GM13976 (cell line): ENCODE measurements around the gene MINPP1.

Source experiments
- DNase-seq: peaks from one replicate; pipeline ENCODE4 v3.0.0; 2012; ENCODE audit warnings: low spot score
- CTCF ChIP-seq: IDR thresholded peaks from 2 replicates; pipeline ENCODE4 v1.5.1; 2012; ENCODE audit warnings: borderline replicate concordance, mild to moderate bottlenecking; ENCODE audit not compliant: insufficient read depth; ENCODE audit errors: extremely low read depth, missing control alignments, control extremely low read depth
- in situ Hi-C: fragments of 300-500 bp; cut with MboI; formaldehyde crosslinking; loops from one replicate; pipeline ENCODE4 v1.12.0; 2022; ENCODE audit warnings: low sequenced_read_pairs, mixed read lengths, inconsistent platforms; ENCODE audit not compliant: unreplicated experiment

Gene MINPP1

GRCh38 chr10:87565010-87565409, 60.3 kb downstream of the MINPP1 start:
- TF ChIP-seq CTCF, result no peak
- in situ Hi-C loops, result no loop called here
- DNase-seq, result no peak

GRCh38 chr10:87575851-87576250, 71.2 kb downstream of the MINPP1 start:
- no peak for DNase-seq
- TF ChIP-seq CTCF, result no peak

GRCh38 chr10:87578160-87578841, 73.6 kb downstream of the MINPP1 start:
- in situ Hi-C loops, result no loop called here

More at GRCh38 chr10:87575851-87576250, 71.2 kb downstream of the MINPP1 start:
- in situ Hi-C loops, result no loop called here

GRCh38 chr10:87578842-87579401, 74.2 kb downstream of the MINPP1 start:
- TF ChIP-seq CTCF, result no peak
- in situ Hi-C loops, result no loop called here
- no peak for DNase-seq

More at GRCh38 chr10:87578160-87578841, 73.6 kb downstream of the MINPP1 start:
- no peak for DNase-seq
- TF ChIP-seq CTCF, result no peak

GRCh38 chr10:87579563-87579962, 74.9 kb downstream of the MINPP1 start:
- DNase-seq, result no peak
- TF ChIP-seq CTCF, result no peak
- in situ Hi-C loops, result no loop called here

GRCh38 chr10:87580016-87580415, 75.3 kb downstream of the MINPP1 start:
- in situ Hi-C loops, result no loop called here
- TF ChIP-seq CTCF, result no peak
- no peak for DNase-seq
